Measurements from ENCODE around the gene GCLC.

GCLC gene

DNA sequence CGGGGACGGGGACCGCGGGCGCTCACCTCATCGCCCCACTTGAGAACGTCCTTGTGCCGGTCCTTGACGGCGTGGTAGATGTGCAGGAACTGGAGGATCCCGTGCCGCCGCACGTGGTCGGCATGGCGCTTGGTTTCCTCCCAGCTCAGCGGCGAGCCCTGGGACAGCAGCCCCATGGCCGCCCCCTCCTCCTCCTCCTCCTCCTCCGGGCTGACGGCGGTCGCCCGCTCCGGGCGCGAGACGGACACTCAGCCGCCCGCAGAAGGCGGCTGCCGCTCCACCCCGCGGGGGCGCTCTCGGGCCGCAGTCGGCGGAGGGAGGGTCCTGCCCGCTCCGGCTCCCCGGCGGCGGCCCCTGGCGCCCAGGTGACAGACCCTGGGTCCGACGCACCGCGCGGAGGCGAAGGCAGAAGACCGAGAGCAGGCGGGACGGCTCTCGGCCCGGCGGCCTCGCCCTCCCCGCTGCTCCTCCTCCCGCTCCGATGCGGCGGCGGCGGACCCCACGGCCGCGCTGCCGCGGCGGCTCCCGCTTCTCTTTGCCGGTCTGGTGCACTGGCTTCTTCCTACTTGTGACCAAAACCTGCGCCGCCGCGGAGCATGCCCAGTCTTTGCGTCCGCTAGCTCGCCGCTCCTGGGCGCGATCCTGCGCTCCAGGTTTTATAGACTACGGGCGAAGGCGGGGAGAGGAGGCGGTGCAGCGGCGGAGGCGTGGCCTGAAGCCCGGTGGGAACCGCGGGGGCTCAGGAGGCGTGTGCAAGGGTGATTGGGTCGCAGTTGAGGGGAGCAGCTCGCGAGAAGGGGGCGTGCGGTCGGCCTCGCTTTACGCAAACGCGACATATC, at the start of gene GCLC:
TSS of gene GCLC (minus strand) at position 632 of the 839 bp plus-strand sequence. CDS start at position 176, 456 bp downstream.
- peaks cover 6% of the 10 kb centered on the region for H3K4me1 ChIP-seq (ENCODE audit: insufficient read depth, low read length)
- H3K36me3 ChIP-seq (ENCODE audit: insufficient read depth, low read length) = no peaks in the 10 kb centered on the region
- peak within 1 kb of the TSS; percentile 91 for H3K9ac ChIP-seq (ENCODE audit: low read depth, low read length)
- no peaks in the 10 kb centered on the region for H3K9me3 ChIP-seq (ENCODE audit: control insufficient read depth, insufficient read depth, low read length)

DNA sequence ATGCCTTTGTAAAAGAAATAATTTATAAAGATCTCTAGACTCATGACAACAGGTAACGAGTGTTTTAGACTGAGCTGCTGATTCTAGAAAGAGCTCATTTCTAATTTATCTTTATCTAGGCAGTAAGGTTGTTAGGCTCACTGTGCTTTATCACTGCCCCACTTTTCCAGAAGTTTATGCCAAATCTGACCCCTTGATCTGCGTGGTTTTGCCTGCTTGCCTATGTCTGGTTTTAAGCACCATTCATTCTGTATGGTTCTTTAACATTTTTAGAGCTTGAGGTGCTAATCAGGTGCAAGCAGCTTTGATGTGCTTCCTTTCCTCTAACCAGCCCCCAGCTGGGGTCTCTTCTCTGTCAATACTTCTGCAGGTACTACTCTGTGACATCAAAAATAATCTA, 49.7 kb upstream of the GCLC start:
- Histone ChIP-seq H3K4me1 (ENCODE audit: insufficient read depth, low read length) (no peaks in the 10 kb centered on the region), H3K36me3 (ENCODE audit: insufficient read depth, low read length) (no peaks in the 10 kb centered on the region), H3K9me3 (ENCODE audit: control insufficient read depth, insufficient read depth, low read length) (no peaks in the 10 kb centered on the region), H3K9ac (ENCODE audit: low read depth, low read length) (no peak overlapping the region)

DNA sequence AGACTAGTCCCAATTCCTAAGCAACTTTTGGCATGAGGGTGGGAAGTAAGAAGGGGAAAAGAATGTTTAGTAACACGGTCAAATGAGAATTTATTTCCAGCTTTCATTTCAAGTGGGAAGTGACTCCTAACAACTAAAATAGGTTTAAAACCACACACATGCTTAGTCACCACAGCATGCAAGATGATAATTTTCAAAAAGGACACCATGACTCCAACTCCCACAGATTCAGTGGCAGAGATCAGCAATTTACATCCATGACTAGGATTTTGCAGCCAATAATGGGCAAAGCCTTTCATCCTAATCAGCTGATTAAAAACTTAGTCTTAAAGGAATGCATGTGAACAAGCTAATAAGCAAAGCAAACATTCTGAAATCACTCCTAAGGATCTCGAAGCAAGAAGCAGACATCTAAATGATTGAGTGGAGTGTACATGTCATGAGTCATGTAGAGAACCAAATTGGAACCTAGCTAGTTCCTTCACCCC, 48.1 kb upstream of the GCLC start:
- Histone ChIP-seq H3K9ac (ENCODE audit: low read depth, low read length) (no peak overlapping the region), H3K36me3 (ENCODE audit: insufficient read depth, low read length) (no peaks in the 10 kb centered on the region), H3K9me3 (ENCODE audit: control insufficient read depth, insufficient read depth, low read length) (no peaks in the 10 kb centered on the region), H3K4me1 (ENCODE audit: insufficient read depth, low read length) (peaks cover 12% of the 10 kb centered on the region; the same call in 1 of the 2 replicates)

DNA sequence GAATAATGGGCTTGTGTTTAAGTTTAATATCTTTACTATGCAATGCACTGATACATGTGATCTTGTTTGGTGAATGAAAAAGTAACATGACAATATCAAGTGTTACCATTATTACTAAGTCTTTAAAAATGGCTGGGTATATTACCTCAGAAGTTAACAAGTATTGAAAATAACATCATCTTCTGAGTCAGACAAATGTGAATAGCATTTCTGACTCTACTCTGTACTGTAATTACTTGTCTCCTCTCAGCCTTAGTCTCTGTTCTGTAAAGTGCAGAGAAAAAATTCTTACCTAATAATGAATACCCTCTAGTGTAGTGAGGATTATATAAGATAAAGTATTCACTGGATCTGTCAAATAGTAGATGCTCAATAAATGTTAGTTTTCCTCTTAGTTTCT, 47.0 kb upstream of the GCLC start:
- no peaks in the 10 kb centered on the region for H3K9me3 ChIP-seq (ENCODE audit: control insufficient read depth, insufficient read depth, low read length)
- H3K4me1 ChIP-seq (ENCODE audit: insufficient read depth, low read length) = peaks cover 12% of the 10 kb centered on the region; the same call in 1 of the 2 replicates
- no peaks in the 10 kb centered on the region for H3K36me3 ChIP-seq (ENCODE audit: insufficient read depth, low read length)
- no peak overlapping the region for H3K9ac ChIP-seq (ENCODE audit: low read depth, low read length)

DNA sequence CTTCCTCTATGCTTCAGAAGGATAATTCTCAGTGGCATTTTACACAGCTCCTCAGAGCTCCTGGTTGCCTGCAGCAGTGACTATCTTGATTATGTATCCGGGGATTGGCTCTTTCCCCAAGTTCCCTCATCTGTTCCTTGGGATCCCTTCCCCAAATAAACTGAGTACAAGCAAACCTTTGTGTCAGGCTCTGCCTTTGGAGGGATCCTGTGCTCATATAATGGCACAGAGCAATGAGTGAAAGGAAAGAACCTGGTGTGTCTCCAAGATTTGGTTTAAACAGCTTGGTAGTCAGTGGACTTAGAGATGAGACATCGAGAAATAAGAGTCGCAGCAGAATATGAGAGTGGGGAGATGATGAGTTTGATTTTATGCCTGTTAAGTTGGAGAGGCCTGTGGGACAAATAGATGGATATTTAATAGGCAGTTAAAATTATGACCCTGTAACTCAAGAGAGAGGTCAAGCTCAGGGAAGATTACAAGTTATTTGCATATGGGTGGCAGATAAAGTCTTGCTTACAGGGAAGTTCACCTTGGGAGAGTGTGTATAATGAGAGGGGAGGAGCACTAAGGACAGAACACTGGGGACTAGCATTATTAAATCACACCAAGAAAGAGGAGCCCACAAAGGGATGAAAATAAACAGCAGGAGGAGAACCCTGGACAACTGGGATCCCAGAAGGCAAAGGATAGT, 44.1 kb upstream of the GCLC start:
- Histone ChIP-seq H3K9ac (ENCODE audit: low read depth, low read length) (no peak overlapping the region), H3K36me3 (ENCODE audit: insufficient read depth, low read length) (no peaks in the 10 kb centered on the region), H3K9me3 (ENCODE audit: control insufficient read depth, insufficient read depth, low read length) (no peaks in the 10 kb centered on the region), H3K4me1 (ENCODE audit: insufficient read depth, low read length) (peaks cover 12% of the 10 kb centered on the region; the same call in 1 of the 2 replicates)

DNA sequence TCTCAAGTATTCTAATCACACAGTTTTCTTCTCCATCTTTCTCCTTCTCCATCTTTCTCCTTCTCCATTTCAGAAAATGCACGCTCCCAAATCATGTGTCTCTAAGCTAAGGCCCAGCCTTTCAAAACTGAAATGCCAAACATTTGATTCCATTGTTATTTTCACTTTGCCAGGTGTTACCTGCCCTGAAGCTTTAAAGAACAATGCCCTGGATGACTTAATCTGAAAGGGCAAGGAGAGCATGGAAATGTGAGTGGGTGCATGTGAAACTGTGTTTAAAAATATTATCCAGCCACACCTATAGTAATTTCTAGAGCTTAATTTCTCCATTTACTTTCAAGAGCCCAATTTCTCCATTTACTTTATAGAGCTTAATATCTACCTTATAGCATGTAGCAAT, 42.4 kb upstream of the GCLC start:
- H3K36me3 ChIP-seq (ENCODE audit: insufficient read depth, low read length) = no peaks in the 10 kb centered on the region
- H3K9ac ChIP-seq (ENCODE audit: low read depth, low read length) = no peak overlapping the region
- H3K4me1 ChIP-seq (ENCODE audit: insufficient read depth, low read length) = peaks cover 12% of the 10 kb centered on the region; the same call in 1 of the 2 replicates
- no peaks in the 10 kb centered on the region for H3K9me3 ChIP-seq (ENCODE audit: control insufficient read depth, insufficient read depth, low read length)

DNA sequence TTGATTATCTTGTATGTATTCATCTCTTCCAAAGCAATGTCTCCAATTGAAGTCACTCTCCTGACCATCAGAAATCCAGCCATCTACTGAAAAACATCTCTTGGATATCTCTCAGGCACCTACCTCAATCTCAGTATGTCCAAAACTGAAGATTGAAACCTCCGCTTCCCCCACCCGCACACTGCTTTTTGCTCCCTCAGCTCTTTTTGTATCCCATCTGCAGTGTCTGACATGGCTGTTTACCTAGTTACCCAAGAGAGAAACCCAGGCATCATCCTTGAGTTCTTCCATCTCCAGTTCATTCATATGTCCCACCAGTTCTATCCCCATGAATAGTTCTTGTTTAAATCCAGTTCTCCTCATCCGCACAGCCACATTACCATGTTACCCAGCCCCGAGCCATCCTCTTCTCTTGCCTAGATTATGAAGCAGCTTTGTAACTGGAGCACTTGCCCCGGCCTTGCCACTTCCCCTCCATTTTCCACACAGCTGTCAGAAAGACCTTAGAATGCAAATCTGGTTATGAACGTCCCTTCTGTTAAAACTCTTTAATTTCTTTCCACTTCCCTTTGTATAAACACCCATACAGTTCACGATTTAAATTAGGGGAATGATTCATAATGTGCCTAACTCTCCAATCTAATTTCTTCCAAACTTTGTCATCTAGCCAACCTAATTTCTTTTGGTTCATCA, 40.5 kb upstream of the GCLC start:
- no peaks in the 10 kb centered on the region for H3K36me3 ChIP-seq (ENCODE audit: insufficient read depth, low read length)
- no peaks in the 10 kb centered on the region for H3K9me3 ChIP-seq (ENCODE audit: control insufficient read depth, insufficient read depth, low read length)
- no peak overlapping the region for H3K9ac ChIP-seq (ENCODE audit: low read depth, low read length)
- H3K4me1 ChIP-seq (ENCODE audit: insufficient read depth, low read length) = peaks cover 15% of the 10 kb centered on the region; the same call in 1 of the 2 replicates

DNA sequence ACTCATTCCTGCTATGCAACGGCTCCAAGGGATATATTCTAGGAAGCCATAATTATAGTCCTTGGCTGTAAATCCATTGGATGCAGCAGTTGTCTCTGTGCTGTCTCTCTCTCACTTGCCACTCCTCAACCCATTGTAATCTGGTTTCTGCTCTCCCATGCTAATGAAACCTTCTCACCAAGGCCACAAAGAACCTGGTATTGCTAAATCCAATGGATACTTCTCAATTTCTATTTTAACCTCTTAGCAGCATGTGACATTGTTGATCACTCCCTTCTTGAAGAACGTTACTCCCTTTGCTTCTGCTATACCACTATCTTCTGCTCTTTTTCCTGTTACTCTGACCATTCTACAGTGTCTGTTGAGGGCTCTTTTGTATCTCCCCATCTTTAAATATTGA, 39.8 kb upstream of the GCLC start:
- Histone ChIP-seq H3K36me3 (ENCODE audit: insufficient read depth, low read length) (no peaks in the 10 kb centered on the region), H3K4me1 (ENCODE audit: insufficient read depth, low read length) (peaks cover 15% of the 10 kb centered on the region; the same call in 1 of the 2 replicates), H3K9me3 (ENCODE audit: control insufficient read depth, insufficient read depth, low read length) (no peaks in the 10 kb centered on the region), H3K9ac (ENCODE audit: low read depth, low read length) (no peak overlapping the region)

DNA sequence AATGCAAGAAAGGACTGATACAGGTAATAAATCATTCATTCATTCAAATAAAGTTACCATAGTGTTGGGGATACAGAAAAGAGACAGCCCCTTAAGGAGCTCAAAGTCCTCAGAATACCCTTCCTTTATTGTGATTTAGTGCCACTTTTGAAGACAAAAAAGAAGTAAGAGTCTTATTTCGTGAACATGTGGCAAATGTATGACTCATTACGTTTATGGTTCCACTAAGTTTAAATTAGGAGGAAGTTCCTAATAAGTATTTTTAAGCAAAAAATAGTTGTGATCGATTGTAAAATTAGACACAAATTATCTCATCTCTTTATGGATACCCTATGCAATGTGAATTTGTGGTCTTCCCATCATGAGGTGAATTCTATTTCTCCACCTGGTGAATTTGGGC, 38.5 kb upstream of the GCLC start:
- H3K4me1 ChIP-seq (ENCODE audit: insufficient read depth, low read length) = peaks cover 5% of the 10 kb centered on the region; the same call in 1 of the 2 replicates
- H3K9ac ChIP-seq (ENCODE audit: low read depth, low read length) = no peak overlapping the region
- no peaks in the 10 kb centered on the region for H3K9me3 ChIP-seq (ENCODE audit: control insufficient read depth, insufficient read depth, low read length)
- H3K36me3 ChIP-seq (ENCODE audit: insufficient read depth, low read length) = no peaks in the 10 kb centered on the region

DNA sequence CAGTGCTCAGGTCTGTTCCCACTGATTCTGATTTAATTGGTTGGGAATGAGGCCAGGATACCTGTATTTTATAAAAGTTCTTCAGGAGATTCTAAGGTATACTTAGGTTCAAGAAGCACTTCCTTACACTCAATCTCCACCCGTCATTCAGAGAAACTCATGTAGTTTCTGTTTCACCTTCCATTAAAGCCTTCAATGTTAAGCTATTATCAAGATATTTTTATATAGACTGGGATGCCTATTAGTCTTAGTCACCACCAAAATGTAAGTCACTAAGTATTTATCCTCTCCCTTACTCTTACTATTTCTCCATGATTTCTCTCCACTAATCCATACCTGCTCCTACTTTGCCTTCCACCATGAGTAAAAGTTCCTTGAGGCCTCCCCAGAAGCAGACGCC, 38.1 kb upstream of the GCLC start:
- no peaks in the 10 kb centered on the region for H3K9me3 ChIP-seq (ENCODE audit: control insufficient read depth, insufficient read depth, low read length)
- H3K4me1 ChIP-seq (ENCODE audit: insufficient read depth, low read length) = 0 out of 2 replicates have a peak, but pooled peaks cover 3% of the 10 kb centered on the region

DNA sequence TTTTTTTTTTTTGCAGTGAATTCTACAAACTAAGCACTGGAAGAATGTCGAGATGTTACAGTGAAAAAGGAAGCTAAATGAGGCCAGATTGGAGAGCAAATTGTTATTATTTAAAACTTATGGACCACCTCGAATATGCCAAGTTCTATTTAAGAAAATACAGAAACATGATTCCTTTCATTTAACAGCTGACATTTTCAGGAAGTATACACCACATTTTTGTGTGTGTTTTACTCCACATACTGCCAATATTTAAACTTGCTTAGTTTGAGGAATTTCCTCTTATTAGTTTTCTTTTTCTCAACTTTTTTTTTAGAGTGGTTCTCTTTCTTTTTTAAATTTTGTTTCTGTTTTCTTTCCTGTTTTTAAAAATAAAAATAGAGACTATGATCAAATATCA, 37.0 kb upstream of the GCLC start:
- Histone ChIP-seq H3K9me3 (ENCODE audit: control insufficient read depth, insufficient read depth, low read length) (no peaks in the 10 kb centered on the region), H3K9ac (ENCODE audit: low read depth, low read length) (no peak overlapping the region), H3K36me3 (ENCODE audit: insufficient read depth, low read length) (no peaks in the 10 kb centered on the region), H3K4me1 (ENCODE audit: insufficient read depth, low read length) (0 out of 2 replicates have a peak, but pooled peaks cover 3% of the 10 kb centered on the region)

More for the DNA sequence above, 38.1 kb upstream of the GCLC start:
- H3K36me3 ChIP-seq (ENCODE audit: insufficient read depth, low read length) = no peaks in the 10 kb centered on the region
- H3K9ac ChIP-seq (ENCODE audit: low read depth, low read length) = no peak overlapping the region

DNA sequence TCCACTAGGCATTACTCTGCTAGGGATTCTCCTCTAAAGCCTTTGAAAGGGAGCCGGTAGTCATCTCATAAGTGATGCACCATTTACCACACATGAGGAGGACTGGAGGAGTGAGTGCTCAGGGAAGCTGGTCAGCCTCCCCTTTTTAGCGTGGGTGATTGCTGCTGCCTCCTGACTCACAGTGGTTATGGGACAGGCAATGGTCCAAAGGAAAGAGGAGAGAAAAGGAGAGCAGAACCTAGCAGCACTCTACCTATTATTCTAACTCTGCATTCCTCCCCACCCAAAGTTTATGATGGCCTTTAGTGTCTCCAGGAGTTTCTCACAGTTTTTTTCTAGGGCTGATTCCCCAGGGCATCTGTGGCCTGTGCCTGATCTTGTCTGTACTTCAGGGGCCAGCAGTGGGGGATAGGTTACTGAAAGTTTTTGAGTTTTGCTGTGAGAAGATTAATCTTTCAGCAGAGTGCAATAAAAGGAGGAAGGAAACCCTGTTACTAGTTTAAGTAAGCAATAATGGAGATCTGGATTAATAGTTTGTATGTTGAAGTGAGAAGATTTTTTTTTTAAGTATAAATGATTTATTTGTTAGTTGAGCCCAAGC, 36.4 kb upstream of the GCLC start:
- H3K36me3 ChIP-seq (ENCODE audit: insufficient read depth, low read length) = no peaks in the 10 kb centered on the region
- 0 out of 2 replicates have a peak, but pooled peaks cover 3% of the 10 kb centered on the region for H3K4me1 ChIP-seq (ENCODE audit: insufficient read depth, low read length)
- no peaks in the 10 kb centered on the region for H3K9me3 ChIP-seq (ENCODE audit: control insufficient read depth, insufficient read depth, low read length)
- no peak overlapping the region for H3K9ac ChIP-seq (ENCODE audit: low read depth, low read length)

DNA sequence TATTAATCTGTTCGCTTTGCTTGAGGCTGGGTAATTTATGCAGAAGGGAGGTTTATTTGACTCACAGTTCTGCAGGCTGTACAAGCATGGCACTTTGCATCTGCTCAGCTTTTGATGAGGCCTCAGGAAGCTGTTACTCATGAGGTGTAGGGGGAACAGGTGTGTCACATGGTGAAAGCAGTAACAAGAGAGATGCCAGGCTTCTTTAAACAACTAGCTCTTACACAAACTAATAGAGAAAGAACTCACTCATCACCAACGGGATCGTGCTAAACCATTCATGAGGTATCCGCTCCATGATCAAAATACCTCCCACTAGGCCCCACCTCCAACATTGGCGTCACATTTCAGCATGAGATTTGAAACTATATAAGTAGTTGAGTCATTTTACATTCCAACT, 34.4 kb upstream of the GCLC start:
- 0 out of 2 replicates have a peak, but pooled peaks cover 3% of the 10 kb centered on the region for H3K4me1 ChIP-seq (ENCODE audit: insufficient read depth, low read length)

DNA sequence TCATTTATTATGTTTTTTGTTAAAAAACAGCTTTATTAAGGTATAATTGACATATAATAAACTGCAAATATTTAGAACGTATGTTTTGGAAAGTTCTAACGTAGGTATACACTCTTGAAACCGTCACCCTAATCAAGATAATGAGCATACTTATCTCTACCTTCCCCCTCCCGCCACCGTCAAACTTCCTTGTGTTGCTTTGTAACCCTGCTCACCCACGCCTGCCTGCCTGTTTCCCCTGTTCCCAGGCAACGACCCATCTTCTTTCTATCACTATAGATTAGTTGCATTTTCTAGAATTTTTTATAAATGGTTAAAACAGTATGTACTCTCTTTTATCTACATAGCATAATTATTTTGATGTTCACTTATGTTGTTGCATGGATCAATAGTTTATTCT, 33.5 kb upstream of the GCLC start:
- peaks cover 3% of the 10 kb centered on the region; the same call in 1 of the 2 replicates for H3K4me1 ChIP-seq (ENCODE audit: insufficient read depth, low read length)
- no peaks in the 10 kb centered on the region for H3K9me3 ChIP-seq (ENCODE audit: control insufficient read depth, insufficient read depth, low read length)
- H3K36me3 ChIP-seq (ENCODE audit: insufficient read depth, low read length) = no peaks in the 10 kb centered on the region
- no peak overlapping the region for H3K9ac ChIP-seq (ENCODE audit: low read depth, low read length)

More for the DNA sequence above, 34.4 kb upstream of the GCLC start:
- no peak overlapping the region for H3K9ac ChIP-seq (ENCODE audit: low read depth, low read length)
- no peaks in the 10 kb centered on the region for H3K36me3 ChIP-seq (ENCODE audit: insufficient read depth, low read length)
- no peaks in the 10 kb centered on the region for H3K9me3 ChIP-seq (ENCODE audit: control insufficient read depth, insufficient read depth, low read length)
